ENCODE data around the gene UHRF1.

GRCh38 chr19:4993683-4994082 is 84.4 kb downstream of the UHRF1 start:
- TF ChIP-seq CTCF (IDR thresholded peaks at IDR 0.05; ENCODE audit: low read length) (no peak), EZH2 (IDR thresholded peaks at IDR 0.05; ENCODE audit: borderline replicate concordance, low read length) (no peak)

Data from OCI-LY1 (cell line).